Activated gamma-delta T cell treated with Interleukin-2 at 50 U/mL for 16 hours (primary cell): Measurements from ENCODE around the gene CTNND2.

Source experiments
- DNase-seq: peaks from one replicate; pipeline ENCODE4 v3.0.0-alpha.2; 2020

CTNND2 gene

GRCh38 chr5:11760934-11761603 is 143.2 kb downstream of the CTNND2 start:
- no peak for DNase-seq

GRCh38 chr5:11758321-11758720 is 145.9 kb downstream of the CTNND2 start:
- no peak for DNase-seq

DNA sequence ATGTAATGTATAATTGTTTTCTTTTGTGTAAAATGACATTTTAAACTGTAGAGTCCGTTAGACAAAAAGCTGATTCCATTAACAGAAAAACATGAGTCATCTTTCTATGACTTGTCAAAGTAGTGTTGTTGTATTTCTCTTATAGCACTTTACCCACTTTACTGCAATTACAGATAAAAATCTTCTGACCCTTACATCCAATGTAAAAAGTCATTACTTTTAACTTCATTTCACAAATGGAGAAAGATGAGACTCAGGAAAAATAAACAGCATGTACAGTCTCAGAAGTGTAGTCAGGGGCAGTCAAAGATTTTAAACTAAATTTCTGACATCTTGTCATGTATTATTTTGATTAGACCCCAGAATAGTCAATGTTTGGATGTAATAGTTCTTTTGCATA is 146.6 kb downstream of the CTNND2 start:
- DNase-seq, result no peak

DNA sequence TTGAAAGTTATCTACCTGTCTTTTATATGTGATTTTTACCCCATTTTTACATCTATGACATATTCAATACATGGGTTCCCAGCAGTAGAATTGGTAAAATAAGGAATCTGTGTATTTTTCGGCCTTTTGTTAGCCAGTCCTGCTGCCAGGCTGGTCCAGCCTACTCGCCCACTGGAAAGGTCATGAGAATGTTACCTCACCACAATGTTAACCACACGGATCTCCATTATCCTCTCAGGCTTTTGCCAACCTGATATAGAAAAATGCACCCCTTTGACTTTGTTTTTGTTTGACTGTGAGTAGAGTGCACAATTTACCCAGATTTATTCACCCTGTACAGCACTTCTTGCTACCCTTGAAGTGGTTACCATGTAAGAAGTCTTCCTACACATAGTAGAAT is 167.2 kb downstream of the CTNND2 start:
- DNase-seq, result no peak

- no peak for DNase-seq
These were observed 169.9 kb downstream of the CTNND2 start for GRCh38 chr5:11734369-11734768.

- no peak for DNase-seq
These were observed 170.4 kb downstream of the CTNND2 start for GRCh38 chr5:11733840-11734192.

DNA sequence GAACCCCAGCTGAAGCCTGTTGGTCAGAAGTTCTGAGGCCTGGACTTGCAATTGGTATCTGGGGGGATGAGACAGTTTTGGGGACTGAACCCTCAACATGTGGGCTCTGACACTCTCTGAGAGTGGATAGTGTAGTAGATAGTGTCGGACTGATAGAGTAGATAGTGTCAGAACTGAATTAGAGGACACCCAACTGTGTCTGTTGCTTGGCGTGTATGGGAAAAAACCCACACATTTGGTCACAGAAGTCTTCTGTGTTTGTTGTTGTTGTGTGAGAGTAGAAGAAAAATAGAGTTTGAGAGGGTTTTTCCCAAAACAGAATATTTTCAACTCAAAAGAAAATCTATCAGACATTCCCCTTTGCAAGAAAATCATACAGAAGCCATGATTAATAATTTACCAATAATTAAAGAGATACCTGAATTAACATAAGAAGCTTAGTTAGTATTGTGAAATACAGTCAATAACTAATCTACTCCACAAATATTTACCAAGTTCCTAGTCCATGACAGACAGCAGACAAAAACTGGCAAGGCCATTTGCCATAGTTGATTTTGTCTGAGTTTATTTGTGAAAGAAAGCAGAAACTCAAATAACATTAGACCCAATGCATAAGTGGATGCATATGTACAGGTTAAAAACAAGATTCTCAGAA is 170.9 kb downstream of the CTNND2 start:
- no peak for DNase-seq

DNA sequence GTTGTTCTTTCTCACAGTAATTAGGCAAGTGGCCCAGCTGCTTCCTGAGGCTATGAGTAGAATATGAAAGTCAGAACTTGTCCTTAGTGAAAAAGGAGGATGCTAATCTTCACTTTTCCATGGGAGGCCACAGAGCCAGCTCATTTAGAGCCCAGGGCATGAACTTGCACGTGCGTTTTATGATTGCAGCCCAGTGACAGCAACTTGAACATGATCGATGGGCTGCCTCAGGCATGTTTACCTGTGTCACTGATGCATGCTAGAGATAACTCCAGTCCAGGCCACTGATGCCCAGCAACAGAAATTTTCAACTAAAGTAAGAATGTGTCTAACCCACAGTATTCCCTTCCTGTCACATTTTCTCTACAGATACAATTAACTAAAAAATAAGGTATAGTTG is 179.3 kb downstream of the CTNND2 start:
- no peak for DNase-seq

- no peak for DNase-seq
These were observed 184.3 kb downstream of the CTNND2 start for GRCh38 chr5:11719888-11720481.

- DNase-seq, result no peak
These were observed 188.6 kb downstream of the CTNND2 start for GRCh38 chr5:11715461-11716196.

DNA sequence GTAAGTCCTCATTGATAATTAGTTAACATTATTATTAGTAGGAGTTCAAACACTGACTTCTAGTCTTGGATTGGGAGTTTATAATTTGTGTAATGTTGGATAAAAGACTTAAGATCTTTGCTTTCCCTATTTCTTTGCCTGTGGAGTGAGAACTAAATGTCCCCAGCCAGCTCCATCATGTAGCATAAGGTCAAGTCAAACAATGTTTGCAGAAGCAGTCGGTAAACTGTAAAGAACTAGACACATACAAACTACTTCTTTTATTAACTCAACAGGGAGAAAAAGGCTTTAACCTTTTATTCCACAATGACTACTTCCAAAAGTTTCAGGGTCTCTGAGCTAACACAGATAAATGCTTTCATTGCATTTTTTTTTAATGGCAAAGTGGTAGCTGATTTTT is 192.3 kb downstream of the CTNND2 start:
- no peak for DNase-seq

DNA sequence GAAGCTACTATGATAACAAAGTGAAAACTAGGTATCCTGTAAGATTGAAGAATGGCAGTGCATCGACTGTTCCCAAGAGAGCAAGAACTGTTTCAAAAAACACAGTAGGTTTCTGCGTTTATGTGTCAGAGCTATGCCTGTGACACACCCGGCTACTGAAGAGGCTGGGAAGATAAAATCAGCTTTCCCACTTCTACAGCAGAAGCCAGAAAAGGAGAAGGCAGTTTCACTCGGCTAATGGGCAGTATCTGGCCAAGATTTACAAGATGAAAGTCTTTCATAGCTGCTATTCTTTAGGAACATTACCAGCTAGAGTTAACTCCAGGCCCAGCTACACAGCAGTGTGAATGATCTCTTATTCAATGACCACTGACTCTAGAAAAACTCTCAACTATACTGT is 195.2 kb downstream of the CTNND2 start:
- DNase-seq, result no peak

- DNase-seq, result no peak
These were observed 199.3 kb downstream of the CTNND2 start for GRCh38 chr5:11704916-11705315.

GRCh38 chr5:11700391-11700790 is 203.9 kb downstream of the CTNND2 start:
- DNase-seq, result no peak

DNA sequence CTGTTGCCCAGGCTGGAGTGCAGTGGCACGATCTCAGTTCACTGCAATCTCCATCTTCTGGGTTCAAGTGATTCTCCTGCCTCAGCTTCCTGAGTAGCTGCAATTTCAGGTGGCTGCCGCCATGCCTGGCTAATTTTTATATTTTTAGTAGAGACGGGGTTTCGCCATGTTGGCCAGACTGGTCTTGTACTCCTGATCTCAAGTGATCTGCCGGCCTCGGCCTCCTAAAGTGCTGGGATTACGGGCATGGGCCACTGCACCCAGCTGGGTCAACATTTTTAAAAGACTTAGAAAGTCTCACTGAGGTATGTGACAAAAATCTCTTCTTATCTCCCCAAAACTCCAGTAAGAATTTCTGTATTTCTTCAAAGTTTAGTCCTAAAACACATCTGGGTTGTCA is 211.6 kb downstream of the CTNND2 start:
- no peak for DNase-seq

DNA sequence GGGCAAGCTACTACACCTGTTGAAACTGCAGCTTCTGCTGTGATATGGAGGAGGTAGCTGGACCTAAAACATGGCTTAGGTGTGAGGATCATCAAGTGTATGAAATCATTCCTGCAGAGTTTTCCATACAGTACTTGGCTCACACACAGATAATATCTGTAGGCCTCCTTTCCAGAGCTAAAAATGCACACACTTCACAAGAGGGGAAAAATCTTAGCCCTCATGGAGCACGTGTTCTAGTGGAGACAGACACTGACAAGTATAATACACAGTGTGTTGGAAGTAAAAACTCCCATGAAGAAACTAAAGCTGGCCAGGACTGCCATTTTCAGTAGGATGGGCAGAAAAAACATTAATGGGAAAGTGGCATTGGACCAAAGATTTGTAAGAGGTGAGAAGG is 216.7 kb downstream of the CTNND2 start:
- DNase-seq, result no peak

- DNase-seq, result no peak
These were observed 219.6 kb downstream of the CTNND2 start for GRCh38 chr5:11684607-11685006.

DNA sequence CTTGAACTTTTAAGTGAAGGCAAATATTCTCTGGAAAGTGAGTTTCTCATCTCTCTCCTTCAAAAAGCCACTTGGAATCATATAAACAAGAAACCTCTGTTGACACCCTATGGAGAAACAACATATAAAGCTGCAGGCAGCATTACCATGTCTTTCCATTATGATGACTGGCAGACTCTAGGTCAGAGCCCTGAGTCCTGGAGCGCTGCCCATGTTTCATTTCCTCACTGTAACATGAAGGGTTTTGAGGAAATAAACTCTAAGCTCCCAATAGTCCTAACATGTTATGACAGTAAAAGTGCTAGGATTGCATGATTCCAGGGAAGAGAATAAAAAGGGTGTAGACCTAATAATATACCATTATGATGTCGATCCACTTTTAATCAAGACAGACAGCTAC is 220.6 kb downstream of the CTNND2 start:
- no peak for DNase-seq

DNA sequence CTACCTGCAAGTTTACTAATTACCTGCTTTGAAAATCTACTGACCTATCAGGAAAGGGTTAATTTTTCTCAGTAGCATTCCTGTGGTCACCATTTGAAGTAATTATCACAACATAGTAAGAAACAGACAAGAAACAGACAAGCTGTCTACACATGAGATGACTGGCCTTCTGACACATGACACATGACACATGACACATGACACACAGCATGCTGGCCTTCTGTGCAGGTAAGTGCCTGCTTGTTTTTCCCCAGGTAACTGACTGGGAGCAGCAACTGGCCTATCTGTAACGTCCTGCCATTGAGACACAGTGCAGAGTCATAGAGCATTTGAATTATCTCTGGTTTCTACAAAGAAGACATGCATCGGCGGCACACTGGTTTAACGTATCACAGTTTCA is 222.4 kb downstream of the CTNND2 start:
- DNase-seq, result no peak

- DNase-seq, result no peak
These were observed 224.6 kb downstream of the CTNND2 start for GRCh38 chr5:11679676-11680075.

- DNase-seq, result no peak
These were observed 229.1 kb downstream of the CTNND2 start for GRCh38 chr5:11675184-11675583.

DNA sequence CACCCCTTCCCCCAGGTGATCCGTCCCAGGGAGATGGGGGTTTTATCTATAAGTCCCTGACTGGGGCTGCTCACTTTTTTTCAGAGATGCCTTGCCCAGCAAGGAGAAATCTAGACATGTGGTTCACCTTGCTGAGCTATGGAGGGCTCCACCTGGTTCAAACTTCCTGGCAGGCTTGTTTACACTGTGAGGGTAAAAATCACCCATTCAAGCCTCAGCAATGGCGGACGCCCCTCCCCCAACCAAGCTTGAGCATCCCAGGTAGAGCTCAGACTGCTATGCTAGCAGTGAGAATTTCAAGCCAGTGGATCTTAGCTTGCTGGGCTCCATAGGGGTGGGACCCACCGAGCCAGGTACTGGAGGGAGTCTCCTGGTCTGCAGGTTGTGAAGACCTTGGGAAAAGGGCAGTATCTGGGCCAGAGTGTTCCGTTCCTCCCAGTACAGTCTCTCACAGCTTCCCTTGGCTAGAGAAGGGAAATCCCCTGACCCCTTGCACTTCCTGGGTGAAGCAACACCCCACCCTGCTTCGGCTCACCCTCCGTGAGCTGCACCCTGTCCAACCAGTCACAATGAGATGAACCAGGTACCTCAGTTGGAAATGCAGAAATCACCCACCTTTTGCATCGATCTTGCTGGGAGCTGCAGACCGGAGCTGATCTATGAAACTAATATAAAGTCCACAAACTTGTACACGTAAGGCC is 231.7 kb downstream of the CTNND2 start:
- DNase-seq, result no peak

GRCh38 chr5:11658376-11658775 is 245.9 kb downstream of the CTNND2 start:
- no peak for DNase-seq
